ENCODE measurements around the gene PPM1L. TPM values are rescaled to one million over a fixed set of nuclear protein-coding genes. Genes with fewer than 3 reads are reported as not detected.
"Not testable (repeated sequence)": the region's sequence is repeated elsewhere in the genome, so short reads cannot be mapped to it uniquely, and the experiment has no call there.

The PPM1L gene
- total RNA-seq, 1 donor from 2014 or later, result 12.2 TPM

DNA sequence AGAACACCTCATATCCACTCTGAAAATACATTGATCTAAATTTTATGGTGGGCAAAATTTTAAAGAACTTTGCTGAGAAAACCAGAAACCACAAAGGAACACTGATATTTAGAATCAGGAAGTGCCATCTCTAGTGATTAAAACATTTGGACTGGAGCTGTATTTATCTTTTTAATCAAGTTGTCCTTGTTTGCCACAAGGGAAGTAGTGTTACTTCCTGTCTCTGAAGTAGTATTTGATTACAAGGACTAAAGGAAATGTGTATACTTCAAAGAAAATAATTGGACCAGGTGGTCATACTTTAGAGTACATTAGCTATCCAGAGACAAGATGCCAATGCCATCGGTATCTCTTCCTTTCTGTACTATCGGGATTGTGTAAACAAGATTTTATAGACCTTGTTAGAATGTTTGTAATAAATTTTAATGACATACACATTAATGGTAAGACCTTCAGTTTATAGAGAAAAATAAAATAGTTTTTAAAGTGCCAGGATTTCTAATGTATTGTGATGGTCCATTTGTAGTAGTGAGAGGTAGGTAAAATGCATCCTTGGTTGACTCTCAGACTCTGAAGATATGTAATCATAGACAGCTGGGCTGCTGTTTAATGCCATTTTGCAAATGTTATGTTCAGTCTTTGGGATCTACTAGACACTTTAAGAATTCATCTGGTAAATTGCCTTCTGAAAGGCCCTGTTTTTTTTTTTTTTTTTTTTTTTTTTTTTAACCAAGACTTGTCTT, 217.2 kb downstream of the PPM1L start:
- TF ChIP-seq, protein P1, sequence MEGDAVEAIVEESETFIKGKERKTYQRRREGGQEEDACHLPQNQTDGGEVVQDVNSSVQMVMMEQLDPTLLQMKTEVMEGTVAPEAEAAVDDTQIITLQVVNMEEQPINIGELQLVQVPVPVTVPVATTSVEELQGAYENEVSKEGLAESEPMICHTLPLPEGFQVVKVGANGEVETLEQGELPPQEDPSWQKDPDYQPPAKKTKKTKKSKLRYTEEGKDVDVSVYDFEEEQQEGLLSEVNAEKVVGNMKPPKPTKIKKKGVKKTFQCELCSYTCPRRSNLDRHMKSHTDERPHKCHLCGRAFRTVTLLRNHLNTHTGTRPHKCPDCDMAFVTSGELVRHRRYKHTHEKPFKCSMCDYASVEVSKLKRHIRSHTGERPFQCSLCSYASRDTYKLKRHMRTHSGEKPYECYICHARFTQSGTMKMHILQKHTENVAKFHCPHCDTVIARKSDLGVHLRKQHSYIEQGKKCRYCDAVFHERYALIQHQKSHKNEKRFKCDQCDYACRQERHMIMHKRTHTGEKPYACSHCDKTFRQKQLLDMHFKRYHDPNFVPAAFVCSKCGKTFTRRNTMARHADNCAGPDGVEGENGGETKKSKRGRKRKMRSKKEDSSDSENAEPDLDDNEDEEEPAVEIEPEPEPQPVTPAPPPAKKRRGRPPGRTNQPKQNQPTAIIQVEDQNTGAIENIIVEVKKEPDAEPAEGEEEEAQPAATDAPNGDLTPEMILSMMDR (IDR thresholded peaks at IDR 0.05; ENCODE audit: unreplicated experiment), result no peak
- H3K4me3 Mint-ChIP-seq (ENCODE audit: unreplicated experiment), result no peak overlapping the region
- peaks cover 1% of the 10 kb centered on the region for H3K27me3 Mint-ChIP-seq (ENCODE audit: unreplicated experiment)
- H3K4me1 Mint-ChIP-seq (ENCODE audit: unreplicated experiment), result peaks cover 7% of the 10 kb centered on the region
- DNase-seq (ENCODE audit: low spot score), result no peak
- no peak overlapping the region for H3K27ac Mint-ChIP-seq (ENCODE audit: unreplicated experiment)
- H3K36me3 Mint-ChIP-seq (ENCODE audit: low read depth, unreplicated experiment), result no peaks in the 10 kb centered on the region
- H3K9me3 Mint-ChIP-seq (ENCODE audit: unreplicated experiment), result no peaks in the 10 kb centered on the region

DNA sequence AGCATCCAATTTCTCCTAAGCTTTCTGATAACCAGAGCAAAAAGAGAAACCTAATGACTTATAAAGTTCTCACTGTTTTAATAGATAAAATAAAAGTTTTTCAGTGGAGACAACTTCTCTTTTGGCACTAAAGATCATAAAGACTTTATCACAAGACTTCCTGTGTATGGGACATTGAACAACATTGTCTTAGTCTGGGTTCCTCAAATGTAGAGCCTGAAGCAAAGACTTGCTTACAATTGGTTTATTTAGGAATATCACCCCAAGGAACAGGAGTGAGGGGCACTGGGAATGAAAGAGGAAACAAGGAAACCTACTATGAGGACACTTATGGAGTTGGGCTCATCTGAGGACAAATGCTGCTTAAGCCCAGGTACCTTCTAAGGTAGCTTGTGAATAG, 221.7 kb downstream of the PPM1L start:
- H3K9me3 Mint-ChIP-seq (ENCODE audit: unreplicated experiment), result no peaks in the 10 kb centered on the region
- TF ChIP-seq, protein P1 (IDR thresholded peaks at IDR 0.05; ENCODE audit: unreplicated experiment), result no peak
- peaks cover 4% of the 10 kb centered on the region for H3K36me3 Mint-ChIP-seq (ENCODE audit: low read depth, unreplicated experiment)
- H3K27me3 Mint-ChIP-seq (ENCODE audit: unreplicated experiment), result no peaks in the 10 kb centered on the region
- peaks cover 6% of the 10 kb centered on the region for H3K4me1 Mint-ChIP-seq (ENCODE audit: unreplicated experiment)
- DNase-seq (ENCODE audit: low spot score), result no peak
- no peak overlapping the region for H3K4me3 Mint-ChIP-seq (ENCODE audit: unreplicated experiment)
- no peak overlapping the region for H3K27ac Mint-ChIP-seq (ENCODE audit: unreplicated experiment)

DNA sequence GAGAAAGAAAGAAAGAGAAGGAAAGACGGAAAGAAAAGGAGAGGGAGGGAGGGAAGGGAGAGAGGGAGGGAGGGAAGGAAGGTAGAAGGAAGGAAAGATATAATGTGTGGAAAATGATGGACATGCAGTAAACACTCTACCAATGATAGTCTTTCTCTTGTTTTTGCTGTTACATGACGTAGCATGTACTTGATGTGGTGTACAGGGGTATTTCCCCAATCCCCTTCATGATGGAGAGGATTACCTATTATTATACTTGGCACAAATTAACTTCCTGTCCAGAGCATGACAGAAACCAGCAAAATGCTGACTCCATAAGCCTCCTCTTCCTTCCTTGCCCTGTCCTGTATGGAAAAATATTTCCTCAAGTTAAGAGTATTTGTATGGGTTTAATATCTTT, 224.7 kb downstream of the PPM1L start:
- TF ChIP-seq, protein P1 (IDR thresholded peaks at IDR 0.05; ENCODE audit: unreplicated experiment), result no peak
- Mint-ChIP-seq H3K36me3 (ENCODE audit: low read depth, unreplicated experiment) (peaks cover 4% of the 10 kb centered on the region), H3K27ac (ENCODE audit: unreplicated experiment) (no peak overlapping the region), H3K4me3 (ENCODE audit: unreplicated experiment) (no peak overlapping the region), H3K4me1 (ENCODE audit: unreplicated experiment) (no peaks in the 10 kb centered on the region), H3K27me3 (ENCODE audit: unreplicated experiment) (no peaks in the 10 kb centered on the region), H3K9me3 (ENCODE audit: unreplicated experiment) (no peaks in the 10 kb centered on the region)
- no peak for DNase-seq (ENCODE audit: low spot score)

DNA sequence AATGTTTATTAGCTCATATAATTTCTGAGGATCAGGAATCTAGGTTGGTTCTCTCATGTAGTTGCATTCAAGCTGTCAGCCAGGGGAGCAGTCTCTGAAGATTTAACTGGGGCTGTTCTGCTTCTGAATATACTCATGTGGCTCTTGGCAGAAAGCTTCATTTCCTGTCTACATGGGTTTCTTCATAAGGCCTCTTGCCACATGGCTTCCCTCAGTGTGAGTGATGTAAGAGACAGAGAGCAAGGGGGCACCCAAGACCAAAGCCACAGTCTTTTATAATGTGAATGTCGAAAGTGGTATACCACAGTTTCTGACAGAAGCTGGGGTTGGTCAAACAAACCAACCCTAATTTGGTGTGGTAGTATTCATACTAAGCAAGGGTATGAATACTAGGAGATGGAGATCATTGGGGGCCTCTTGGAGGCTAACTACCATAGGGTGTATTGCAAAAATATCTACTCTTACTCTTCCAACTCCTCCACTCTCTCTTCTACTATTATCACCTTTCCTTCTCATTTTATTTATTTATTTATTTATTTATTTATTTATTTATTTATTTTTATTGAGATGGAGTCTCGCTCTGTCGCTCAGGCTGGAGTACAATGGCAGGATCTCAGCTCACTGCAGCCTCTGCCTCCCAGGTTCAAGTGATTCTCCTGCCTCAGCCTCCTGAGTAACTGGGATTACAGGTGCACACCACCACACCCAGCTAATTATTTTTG, 225.3 kb downstream of the PPM1L start:
- Mint-ChIP-seq H3K4me3 (ENCODE audit: unreplicated experiment) (no peak overlapping the region), H3K27ac (ENCODE audit: unreplicated experiment) (no peak overlapping the region), H3K4me1 (ENCODE audit: unreplicated experiment) (peaks cover 3% of the 10 kb centered on the region), H3K9me3 (ENCODE audit: unreplicated experiment) (no peaks in the 10 kb centered on the region), H3K27me3 (ENCODE audit: unreplicated experiment) (no peaks in the 10 kb centered on the region), H3K36me3 (ENCODE audit: low read depth, unreplicated experiment) (peaks cover 4% of the 10 kb centered on the region)
- TF ChIP-seq, protein P1 (IDR thresholded peaks at IDR 0.05; ENCODE audit: unreplicated experiment), result no peak
- no peak for DNase-seq (ENCODE audit: low spot score)

DNA sequence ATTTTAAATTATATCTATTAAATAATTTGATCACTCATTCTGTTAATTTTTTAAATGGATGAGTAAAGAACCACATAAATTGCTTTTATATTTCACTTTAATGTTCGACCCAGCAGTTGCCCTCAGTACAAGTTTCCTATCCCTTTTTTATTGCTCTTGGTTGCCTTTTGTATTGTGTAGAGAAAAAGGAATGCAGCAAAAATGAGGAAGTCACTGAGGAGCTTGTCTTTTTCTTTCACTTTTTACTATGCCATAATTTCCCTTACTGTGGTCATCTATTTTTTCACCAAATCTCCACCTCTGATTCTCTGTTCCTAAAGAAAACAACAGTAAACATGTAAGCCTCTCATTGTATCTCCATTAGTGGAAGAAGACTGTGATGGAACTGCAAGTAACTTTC, 226.5 kb downstream of the PPM1L start:
- Mint-ChIP-seq H3K4me1 (ENCODE audit: unreplicated experiment) (peaks cover 3% of the 10 kb centered on the region), H3K9me3 (ENCODE audit: unreplicated experiment) (no peaks in the 10 kb centered on the region), H3K36me3 (ENCODE audit: low read depth, unreplicated experiment) (peaks cover 4% of the 10 kb centered on the region), H3K27me3 (ENCODE audit: unreplicated experiment) (peaks cover 1% of the 10 kb centered on the region), H3K4me3 (ENCODE audit: unreplicated experiment) (no peak overlapping the region), H3K27ac (ENCODE audit: unreplicated experiment) (no peak overlapping the region)
- TF ChIP-seq, protein P1 (IDR thresholded peaks at IDR 0.05; ENCODE audit: unreplicated experiment), result no peak
- DNase-seq (ENCODE audit: low spot score), result no peak

DNA sequence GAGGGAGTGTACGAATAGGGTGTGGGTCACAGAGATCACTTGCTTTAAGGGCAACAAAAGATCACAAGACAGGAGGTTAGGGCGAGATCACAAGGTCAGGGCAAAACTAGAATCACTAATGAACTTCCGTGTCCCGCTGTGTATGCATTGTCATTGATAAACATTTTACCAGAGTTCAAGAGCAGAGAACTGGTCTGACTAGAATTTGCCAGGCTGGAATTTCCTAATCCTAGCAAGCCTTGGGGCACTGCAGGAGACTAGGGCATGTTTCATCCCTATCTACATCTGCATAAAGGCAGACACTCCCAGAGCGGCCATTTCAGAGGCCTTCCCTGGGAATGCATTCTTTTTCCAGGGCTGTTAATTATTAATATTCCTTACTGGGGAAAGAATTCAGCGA, 227.9 kb downstream of the PPM1L start:
- H3K4me3 Mint-ChIP-seq (ENCODE audit: unreplicated experiment); H3K4me1 Mint-ChIP-seq (ENCODE audit: unreplicated experiment); H3K9me3 Mint-ChIP-seq (ENCODE audit: unreplicated experiment); H3K27ac Mint-ChIP-seq (ENCODE audit: unreplicated experiment); H3K27me3 Mint-ChIP-seq (ENCODE audit: unreplicated experiment); DNase-seq (ENCODE audit: low spot score); H3K36me3 Mint-ChIP-seq (ENCODE audit: low read depth, unreplicated experiment): not testable (repeated sequence)

Data from endothelial cell (in vitro differentiated cells).